Muscle of arm (tissue), 12 donors: Measurements from ENCODE around the gene PARVA. TPM values are rescaled to one million over a fixed set of nuclear protein-coding genes. Genes with fewer than 3 reads are reported as not detected.

Experiments used
- DNase-seq: peaks from one replicate; pipeline ENCODE4 v3.0.0-alpha.2; 2013
- polyA plus RNA-seq, 12 donors: library from polyadenylated mRNA; unstranded; fragments of 120-200 nt; gene quantifications; one replicate each; pipeline ENCODE4 v1.2.1, GENCODE V29; 2013; ENCODE audit not compliant: insufficient read length in 12 of 12

The PARVA gene
- polyA plus RNA-seq, 12 donors: 35.6 to 94.3 (median 65.1) TPM

DNA sequence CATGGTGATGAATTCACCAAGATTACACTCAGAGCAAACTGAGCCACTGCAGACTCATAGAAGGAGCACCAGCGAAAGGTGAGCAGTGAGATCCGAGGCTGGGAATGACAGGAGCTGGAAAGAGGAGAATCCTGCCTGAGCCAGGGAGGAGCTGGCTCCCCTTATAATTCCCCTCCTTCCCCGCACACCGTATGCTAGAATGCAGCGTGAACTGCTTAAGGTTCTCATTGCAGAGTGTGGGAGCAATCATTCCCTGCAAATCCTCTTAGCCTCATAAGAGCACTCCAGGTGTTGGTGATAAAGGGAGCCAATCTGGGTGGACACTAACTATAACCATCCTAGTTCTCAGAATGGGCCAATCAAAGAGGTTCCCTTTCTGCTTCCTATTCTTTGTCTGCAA, 169.3 kb downstream of the PARVA start:
- DNase-seq: no peak

DNA sequence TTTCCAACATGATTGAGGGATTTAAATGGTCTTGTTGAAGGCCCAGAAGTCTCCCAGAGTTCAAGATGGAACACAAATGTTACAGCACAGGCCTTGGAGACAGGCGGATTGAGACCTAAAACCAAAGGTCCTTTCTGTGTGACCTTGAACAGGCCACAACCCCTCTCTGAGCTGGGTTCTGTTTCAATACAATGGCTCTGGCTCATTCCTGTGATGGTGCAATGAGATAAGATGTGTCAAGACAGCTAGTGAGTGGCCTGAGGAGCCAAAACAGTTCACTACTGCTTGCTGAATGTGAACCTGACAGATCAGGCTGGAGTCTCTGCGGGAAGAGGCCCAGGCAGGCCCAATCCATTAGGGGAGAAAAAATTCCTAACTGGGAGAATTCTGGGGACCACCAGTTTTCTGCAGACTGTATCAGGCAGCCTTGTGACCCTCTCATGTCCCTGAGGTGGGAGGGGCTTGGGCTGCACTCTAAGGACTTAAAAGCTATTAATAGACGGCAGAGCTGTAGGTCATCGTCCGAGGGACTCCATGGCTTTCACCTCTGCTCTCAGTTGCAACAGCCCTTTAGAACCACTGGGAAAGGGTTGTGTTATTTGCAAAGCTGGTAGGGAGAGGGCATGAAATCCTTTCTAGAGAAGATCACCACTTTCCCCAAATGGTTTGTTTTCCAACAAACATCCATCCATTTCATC, 170.7 kb downstream of the PARVA start:
- no peak for DNase-seq

GRCh38 chr11:12552692-12553091, 175.3 kb downstream of the PARVA start:
- peak; percentile 85 for DNase-seq

- DNase-seq: no peak
Observed at GRCh38 chr11:12554122-12554521, 176.8 kb downstream of the PARVA start.

DNA sequence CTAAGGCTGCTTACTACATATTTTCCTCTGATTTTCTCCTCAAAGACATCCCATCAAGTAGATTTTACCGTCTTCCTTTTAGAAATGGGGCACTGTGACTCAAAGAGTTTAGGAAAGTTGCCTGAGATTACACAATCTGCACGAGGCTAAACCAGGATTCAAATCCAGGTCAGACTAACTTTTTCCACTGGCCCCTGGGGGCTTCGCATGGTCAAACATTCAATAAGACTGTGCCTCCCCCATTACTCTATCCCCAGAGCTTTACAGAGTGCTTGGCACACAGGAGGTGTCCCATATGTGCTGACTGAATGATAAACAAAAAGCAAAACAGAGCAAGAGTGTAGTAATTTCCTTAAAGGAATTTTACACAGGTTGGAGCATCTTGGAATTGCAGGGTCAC, 178.8 kb downstream of the PARVA start:
- no peak for DNase-seq

DNA sequence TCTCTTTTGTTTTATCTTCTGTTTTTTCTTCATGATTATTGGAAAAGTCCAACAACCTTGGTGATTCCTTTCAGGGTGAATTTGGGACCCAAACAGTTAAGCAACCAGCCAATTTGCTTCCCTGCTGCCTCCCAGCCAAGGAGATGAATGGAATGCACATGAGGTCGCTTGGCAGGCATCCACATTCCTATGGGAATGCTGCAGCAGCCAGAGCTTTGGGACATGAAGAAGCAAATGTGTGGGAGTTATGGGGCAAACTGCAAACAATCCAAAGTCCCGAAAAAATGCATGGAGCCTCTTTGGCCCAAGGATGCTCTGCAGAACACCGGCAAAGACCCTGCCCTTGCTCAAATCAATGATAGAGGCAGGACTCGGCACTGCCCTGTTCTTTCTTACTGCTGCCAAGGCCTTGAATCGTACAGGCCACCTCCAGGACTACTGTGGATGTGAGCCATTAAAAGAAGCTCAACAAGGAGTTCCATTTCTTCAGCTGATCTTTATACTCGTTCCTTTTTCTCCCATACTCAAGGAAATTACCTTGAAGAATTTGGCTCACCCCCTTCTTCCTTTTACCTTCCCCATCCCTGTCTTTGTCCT, 179.5 kb downstream of the PARVA start:
- peak; percentile 80 for DNase-seq

GRCh38 chr11:12559011-12559410, 181.6 kb downstream of the PARVA start:
- no peak for DNase-seq

DNA sequence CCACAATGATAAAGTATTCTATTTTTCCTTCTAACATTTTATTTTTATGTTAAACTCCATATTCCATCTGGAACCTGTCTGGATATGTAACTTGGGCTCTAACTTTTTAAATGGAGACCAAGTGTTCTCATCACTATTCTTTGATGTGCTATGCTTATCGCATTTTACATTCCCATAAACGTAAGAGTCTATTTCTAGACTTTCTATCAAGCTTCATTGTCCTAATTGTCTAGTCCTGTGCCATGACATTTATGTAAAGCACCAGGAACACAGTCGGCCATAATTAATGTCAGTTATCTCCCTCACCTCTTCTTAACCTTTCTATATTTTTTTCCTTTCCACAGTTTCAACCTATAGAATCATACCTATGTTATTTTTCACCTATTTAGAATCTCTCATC, 183.0 kb downstream of the PARVA start:
- no peak for DNase-seq

DNA sequence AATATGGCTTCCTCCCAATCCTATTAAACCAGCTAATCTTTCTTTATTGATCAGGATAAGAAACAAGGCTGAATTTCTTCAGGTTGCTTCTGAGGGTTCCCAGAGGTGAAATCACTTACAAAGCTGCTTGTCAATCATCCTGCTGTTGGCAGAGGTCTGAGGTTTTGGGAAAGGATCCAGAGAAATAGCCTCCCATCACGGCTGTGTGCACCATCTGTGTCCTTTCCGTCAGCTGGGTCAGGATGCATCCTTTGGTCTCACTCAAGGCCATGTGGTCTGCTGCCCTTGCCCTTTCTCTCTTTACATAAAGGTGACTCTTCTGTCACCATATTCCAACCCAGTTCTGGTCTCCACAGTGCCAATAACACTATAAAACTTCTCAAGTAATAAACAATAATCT, 183.5 kb downstream of the PARVA start:
- no peak for DNase-seq

DNA sequence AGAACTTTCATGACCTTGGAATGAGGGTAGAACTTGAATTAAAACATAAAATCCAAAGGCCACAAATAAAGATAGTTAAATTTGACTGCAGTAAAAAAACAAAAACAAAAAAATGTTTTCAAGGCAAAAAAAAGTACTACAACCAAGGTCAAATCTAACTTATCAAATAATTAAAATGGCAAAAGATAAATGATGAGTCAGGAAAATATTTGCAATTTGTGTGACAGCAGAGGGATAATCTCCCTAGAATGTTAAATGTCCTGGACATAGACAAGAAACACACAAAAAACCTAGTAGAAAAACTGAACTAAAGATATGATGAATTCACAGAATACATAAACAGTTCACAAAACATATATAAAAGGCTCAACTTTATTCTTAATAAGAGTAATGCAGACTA, 186.6 kb downstream of the PARVA start:
- no peak for DNase-seq

DNA sequence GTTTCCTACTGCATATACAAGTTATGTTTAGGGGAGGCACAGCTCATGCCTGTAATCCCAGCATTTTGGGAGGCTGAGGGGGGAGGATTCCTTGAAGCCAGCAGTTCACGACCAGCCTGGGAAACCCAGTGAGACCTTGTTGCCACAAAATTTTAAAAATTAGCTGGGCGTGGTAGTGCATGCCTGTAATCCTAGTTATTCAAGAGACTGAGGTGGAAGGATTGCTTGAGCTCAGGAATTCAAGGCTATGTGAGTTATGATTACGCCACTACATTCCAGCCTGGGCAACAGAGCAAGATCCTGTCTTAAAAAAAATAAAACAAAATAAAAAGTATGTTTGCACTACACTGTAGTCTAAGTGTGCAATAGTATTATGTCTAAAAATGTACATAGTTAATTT, 188.0 kb downstream of the PARVA start:
- no peak for DNase-seq

- DNase-seq: no peak
Observed at GRCh38 chr11:12567746-12568460, 190.5 kb downstream of the PARVA start.

DNA sequence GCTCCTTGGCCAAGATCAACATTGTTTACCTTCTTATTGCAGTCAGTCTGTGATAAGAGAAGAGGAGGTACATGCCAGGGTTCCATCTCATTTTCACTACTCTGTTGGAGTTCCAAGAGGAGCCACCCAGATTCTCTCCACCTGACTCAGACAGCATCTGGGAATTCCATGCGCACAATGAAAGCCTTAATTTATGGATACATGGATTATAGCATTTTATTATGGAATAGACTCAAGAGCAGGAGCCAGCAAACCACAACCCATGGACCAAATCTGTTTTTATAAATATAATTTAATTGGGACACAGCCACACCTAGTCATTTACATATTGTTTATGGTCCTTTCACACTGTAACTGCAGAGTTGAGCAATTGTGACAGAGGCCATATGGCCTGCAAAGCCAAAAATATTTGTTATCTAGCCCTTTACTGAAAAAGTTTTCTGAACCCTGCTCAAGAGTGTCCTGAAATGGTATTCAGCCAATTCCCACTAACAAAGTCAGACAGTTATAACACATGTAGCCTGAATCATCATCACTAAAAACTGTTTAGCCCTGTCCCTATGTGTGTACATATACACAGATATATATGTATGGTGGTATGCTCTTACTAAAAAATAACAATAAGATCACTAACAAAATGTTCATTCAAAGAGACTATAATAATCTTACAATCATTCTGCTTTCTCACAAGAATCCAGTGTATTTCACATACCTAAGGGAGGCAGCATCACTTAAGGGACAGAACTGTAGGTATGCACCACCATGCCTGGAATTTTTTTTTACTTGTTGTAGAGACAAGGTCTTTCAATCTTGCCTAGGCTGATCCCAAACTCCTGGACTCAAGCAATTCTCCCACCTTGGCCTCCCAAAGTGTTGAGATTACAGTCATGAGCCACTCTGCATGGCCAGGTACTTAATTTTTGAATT, 192.4 kb downstream of the PARVA start:
- DNase-seq: no peak

DNA sequence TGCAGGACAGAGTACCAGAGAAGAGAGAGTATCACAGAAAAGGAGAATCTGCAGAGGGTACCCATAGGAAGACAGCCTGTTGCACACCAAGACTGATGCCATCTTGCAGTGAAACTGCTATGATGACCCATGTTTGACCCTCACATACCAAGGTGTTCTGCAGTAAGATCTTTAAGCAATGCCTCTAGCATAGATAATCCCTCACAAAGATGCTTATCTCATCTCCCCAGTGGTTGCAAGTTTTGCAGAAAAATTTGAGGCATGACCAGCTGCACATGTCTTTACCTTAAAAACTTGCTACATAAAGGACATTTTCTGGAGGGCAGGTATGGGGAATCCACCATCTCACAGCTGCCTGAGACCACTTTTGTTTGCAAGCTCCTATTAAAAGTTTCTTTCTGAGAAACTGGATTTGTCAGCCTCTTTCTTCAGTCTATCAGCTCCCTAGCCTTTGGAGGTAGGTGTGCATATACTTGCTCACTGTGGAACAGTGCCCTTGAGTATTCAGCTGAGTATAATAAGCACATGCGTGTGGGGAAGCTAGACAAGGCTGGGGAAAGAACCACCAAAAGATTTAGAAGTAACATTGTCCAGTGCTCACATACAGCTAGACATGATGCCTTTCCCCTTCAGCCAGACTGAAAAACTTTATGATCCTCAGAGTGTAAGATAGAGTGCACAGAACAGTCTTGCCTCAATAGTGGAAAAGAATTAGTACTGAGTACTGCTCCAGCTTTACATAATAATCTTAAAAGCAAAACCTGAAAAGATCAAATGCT, 196.5 kb downstream of the PARVA start:
- DNase-seq: no peak

GRCh38 chr11:12577725-12578644, 200.6 kb downstream of the PARVA start:
- no peak for DNase-seq

- DNase-seq: peak; percentile 29
Observed at GRCh38 chr11:12581416-12581815, 204.0 kb downstream of the PARVA start.

GRCh38 chr11:12581923-12582322, 204.6 kb downstream of the PARVA start:
- no peak for DNase-seq
